KMS-11 (cell line): ENCODE data around the gene NTN4.
"Not testable (repeated sequence)": the region's sequence is repeated elsewhere in the genome, so short reads cannot be mapped to it uniquely, and the experiment has no call there.

Experiments
- H2AFZ ChIP-seq: fragments of 200-600 bp; sonication (generic); 2 replicates; pipeline ENCODE4 v1.6.1; 2016; ENCODE audit warnings: antibody characterized with exemption, mixed run types, low read depth
- H3K27ac ChIP-seq: fragments of 200-600 bp; sonication (generic); 2 replicates; pipeline ENCODE4 v1.6.1; 2016; ENCODE audit warnings: mild to moderate bottlenecking, mixed run types
- H3K27me3 ChIP-seq: fragments of 200-600 bp; sonication (generic); 2 replicates; pipeline ENCODE4 v1.6.1; 2017; ENCODE audit warnings: mild to moderate bottlenecking, low read depth, mixed run types, moderate library complexity; ENCODE audit not compliant: insufficient read depth
- H3K36me3 ChIP-seq: fragments of 200-600 bp; sonication (generic); 2 replicates; pipeline ENCODE4 v1.6.1; 2017; ENCODE audit warnings: mild to moderate bottlenecking, mixed run types; ENCODE audit not compliant: insufficient read depth
- H3K4me1 ChIP-seq: fragments of 200-600 bp; sonication (generic); 2 replicates; pipeline ENCODE4 v1.6.1; 2016; ENCODE audit warnings: mild to moderate bottlenecking, low read depth, mixed run types; ENCODE audit not compliant: poor library complexity, severe bottlenecking
- H3K4me2 ChIP-seq: fragments of 200-600 bp; sonication (generic); 2 replicates; pipeline ENCODE4 v1.7.0; 2016; ENCODE audit warnings: mild to moderate bottlenecking, mixed run types
- H3K4me3 ChIP-seq: fragments of 200-600 bp; sonication (generic); IDR thresholded peaks from 2 replicates; pipeline ENCODE4 v1.6.1; 2017; ENCODE audit warnings: low read depth, low read length, mixed read lengths; ENCODE audit not compliant: insufficient read depth
- H3K79me2 ChIP-seq: fragments of 200-600 bp; sonication (generic); 2 replicates; pipeline ENCODE4 v1.6.1; 2016; ENCODE audit warnings: low read depth, mixed run types; ENCODE audit not compliant: insufficient read depth
- H3K9ac ChIP-seq: fragments of 200-600 bp; sonication (generic); 2 replicates; pipeline ENCODE4 v1.6.1; 2016; ENCODE audit warnings: mild to moderate bottlenecking, mixed run types
- H4K20me1 ChIP-seq: fragments of 200-600 bp; sonication (generic); 2 replicates; pipeline ENCODE4 v1.6.1; 2016; ENCODE audit warnings: mild to moderate bottlenecking, mixed run types; ENCODE audit not compliant: insufficient read depth
- CTCF ChIP-seq: fragments of 200-600 bp; sonication (generic); conservative IDR thresholded peaks from 2 replicates; pipeline ENCODE4 v1.6.1; 2017; ENCODE audit warnings: low read depth, mild to moderate bottlenecking, antibody characterized with exemption, low read length, moderate library complexity, mixed read lengths

Gene NTN4

GRCh38 chr12:95755261-95755865 lies 35.2 kb downstream of the NTN4 start:
- no peak overlapping the region for H3K9ac ChIP-seq
- TF ChIP-seq CTCF = no peak
- no peaks in the 10 kb centered on the region for H3K36me3 ChIP-seq
- H3K79me2 ChIP-seq = no peaks in the 10 kb centered on the region
- H2AFZ ChIP-seq = no peak overlapping the region
- no peak overlapping the region for H3K27ac ChIP-seq
- H3K4me1 ChIP-seq = no peaks in the 10 kb centered on the region
- no peak overlapping the region for H3K4me3 ChIP-seq
- no peaks in the 10 kb centered on the region for H4K20me1 ChIP-seq
- no peak overlapping the region for H3K4me2 ChIP-seq
- H3K27me3 ChIP-seq = no peaks in the 10 kb centered on the region

GRCh38 chr12:95746062-95746461 lies 44.5 kb downstream of the NTN4 start:
- H3K79me2 ChIP-seq, H3K27ac ChIP-seq, H3K9ac ChIP-seq, H3K27me3 ChIP-seq, H3K4me3 ChIP-seq, H2AFZ ChIP-seq, H3K36me3 ChIP-seq, H3K4me2 ChIP-seq, H4K20me1 ChIP-seq: not testable (repeated sequence)
- H3K4me1 ChIP-seq = peaks cover 15% of the 10 kb centered on the region

GRCh38 chr12:95742586-95742985 lies 48.0 kb downstream of the NTN4 start:
- H3K36me3 ChIP-seq = no peaks in the 10 kb centered on the region
- no peak for TF ChIP-seq CTCF
- no peak overlapping the region for H3K9ac ChIP-seq
- no peak overlapping the region for H3K4me2 ChIP-seq
- no peaks in the 10 kb centered on the region for H3K27me3 ChIP-seq
- H2AFZ ChIP-seq = no peak overlapping the region
- H3K4me3 ChIP-seq = no peak overlapping the region
- H3K27ac ChIP-seq = no peak overlapping the region
- H3K79me2 ChIP-seq = no peaks in the 10 kb centered on the region
- peaks cover 15% of the 10 kb centered on the region for H3K4me1 ChIP-seq
- no peaks in the 10 kb centered on the region for H4K20me1 ChIP-seq

GRCh38 chr12:95741635-95742034 lies 48.9 kb downstream of the NTN4 start:
- H3K79me2 ChIP-seq = no peaks in the 10 kb centered on the region
- H3K4me1 ChIP-seq = peaks cover 15% of the 10 kb centered on the region
- H3K27ac ChIP-seq = no peak overlapping the region
- no peak overlapping the region for H2AFZ ChIP-seq
- H4K20me1 ChIP-seq = no peaks in the 10 kb centered on the region
- H3K4me3 ChIP-seq = no peak overlapping the region
- no peak overlapping the region for H3K9ac ChIP-seq
- TF ChIP-seq CTCF = no peak
- peak overlapping the region; percentile 42 for H3K4me2 ChIP-seq
- H3K27me3 ChIP-seq = no peaks in the 10 kb centered on the region
- no peaks in the 10 kb centered on the region for H3K36me3 ChIP-seq

GRCh38 chr12:95740751-95741150 lies 49.8 kb downstream of the NTN4 start:
- no peaks in the 10 kb centered on the region for H4K20me1 ChIP-seq
- no peaks in the 10 kb centered on the region for H3K79me2 ChIP-seq
- peaks cover 15% of the 10 kb centered on the region for H3K4me1 ChIP-seq
- H3K9ac ChIP-seq = no peak overlapping the region
- H3K27me3 ChIP-seq = no peaks in the 10 kb centered on the region
- no peak for TF ChIP-seq CTCF
- H3K4me3 ChIP-seq = no peak overlapping the region
- H3K4me2 ChIP-seq = no peak overlapping the region
- H2AFZ ChIP-seq = no peak overlapping the region
- no peak overlapping the region for H3K27ac ChIP-seq
- no peaks in the 10 kb centered on the region for H3K36me3 ChIP-seq
